Endothelial cell of umbilical vein (primary cell): ENCODE data around the gene NKD1. TPM values are rescaled to one million over a fixed set of nuclear protein-coding genes. Genes with fewer than 3 reads are reported as not detected.

Source experiments
- BruUV-seq: library from RNA; stranded (reverse); fragments of 400-500 nt; replicated peaks from 2 replicates; lab custom pipeline; 2021; lab: Mats Ljungman, UMichigan
- CTCF ChIA-PET: fragments of 300-600, 350-600 bp; sonication (Branson Sonifier 250); formaldehyde crosslinking; loops from one replicate; lab custom pipeline; 2021; ENCODE audit warnings: antibody characterized with exemption, inconsistent platforms; lab: Charles Lee
- POLR2A ChIA-PET: fragments of 300-600, 350-600 bp; sonication (Branson Sonifier 250); formaldehyde crosslinking; loops from one replicate; lab custom pipeline; 2021; ENCODE audit warnings: antibody characterized with exemption, inconsistent platforms; lab: Charles Lee
- DNase-seq: peaks from one replicate; pipeline ENCODE4 v3.0.0-alpha.2; 2011; ENCODE audit warnings: low read depth, low spot score
- FAIRE-seq: peaks from 2 replicates; lab custom pipeline; 2011; peaks lifted over from hg19 to GRCh38; lab: Jason Lieb, UNC
- H2AFZ ChIP-seq: 2 replicates; pipeline ENCODE4 v1.6.0; 2012; ENCODE audit warnings: low read depth, low read length, control low read depth, inconsistent platforms
- H3K27ac ChIP-seq: 2 replicates; pipeline ENCODE4 v1.5.1; 2011; ENCODE audit warnings: low read depth, mild to moderate bottlenecking, control low read depth, low read length, moderate library complexity; ENCODE audit not compliant: insufficient read depth
- H3K27me3 ChIP-seq, 2 experiments: 2 replicates each; pipeline versions ENCODE4 v1.6.0 to v1.6.1; 2011; ENCODE audit warnings: low read length in 2 of 2, mixed read lengths in 1 of 2; ENCODE audit not compliant: control insufficient read depth in 2 of 2, insufficient read depth in 2 of 2
- H3K36me3 ChIP-seq, 2 experiments: 2 replicates in 1 of 2; 3 replicates in 1 of 2; pipeline ENCODE4 v1.5.1; 2011; ENCODE audit warnings: low read length in 2 of 2, mild to moderate bottlenecking in 1 of 2, moderate library complexity in 1 of 2; ENCODE audit not compliant: control insufficient read depth in 2 of 2, insufficient read depth in 2 of 2; ENCODE audit errors: extremely low read depth in 1 of 2
- H3K4me1 ChIP-seq: 3 replicates; pipeline ENCODE4 v1.5.1; 2011; ENCODE audit warnings: mild to moderate bottlenecking, low read length; ENCODE audit not compliant: control insufficient read depth, insufficient read depth; ENCODE audit errors: extremely low read depth
- H3K4me2 ChIP-seq: 2 replicates; pipeline ENCODE4 v1.6.1; 2011; ENCODE audit warnings: low read length, control low read depth, mixed read lengths; ENCODE audit not compliant: insufficient read depth
- H3K4me3 ChIP-seq, 3 experiments: fragments of 200-600 bp in 1 of 3; sonication (generic), shearing (Covaris generic) in 1 of 3; replicated peaks in 1 of 3; 2 replicates each; pipeline ENCODE4 v1.5.1; 2011 to 2016; ENCODE audit warnings: control low read depth in 3 of 3, low read length in 3 of 3, mild to moderate bottlenecking in 2 of 3, inconsistent platforms in 1 of 3, low read depth in 1 of 3, moderate library complexity in 1 of 3; ENCODE audit not compliant: insufficient read depth in 1 of 3
- H3K79me2 ChIP-seq: 2 replicates; pipeline ENCODE4 v1.6.0; 2012; ENCODE audit warnings: low read length, inconsistent platforms; ENCODE audit not compliant: control insufficient read depth, insufficient read depth
- H3K9ac ChIP-seq: replicated peaks from 2 replicates; pipeline ENCODE3; 2011; ENCODE audit warnings: low read length, control low read depth; ENCODE audit not compliant: insufficient read depth; ENCODE audit errors: extremely low read depth
- H3K9me1 ChIP-seq: replicated peaks from 3 replicates; pipeline ENCODE4 v1.6.0; 2011; ENCODE audit warnings: mild to moderate bottlenecking, low read length; ENCODE audit not compliant: control insufficient read depth, insufficient read depth; ENCODE audit errors: extremely low read depth
- H3K9me3 ChIP-seq: replicated peaks from 2 replicates; pipeline ENCODE4 v1.5.1; 2012; ENCODE audit warnings: low read length, inconsistent platforms; ENCODE audit not compliant: control insufficient read depth, insufficient read depth
- H4K20me1 ChIP-seq: replicated peaks from 2 replicates; pipeline ENCODE3; 2011; ENCODE audit warnings: mild to moderate bottlenecking, low read length; ENCODE audit not compliant: control insufficient read depth, insufficient read depth; ENCODE audit errors: extremely low read depth
- CTCF ChIP-seq, 2 donors: IDR thresholded peaks; 1 replicate in 1 of 2; 2 replicates in 1 of 2; pipeline ENCODE4 v1.5.1; 2011; ENCODE audit warnings: low read length in 2 of 2, mild to moderate bottlenecking in 2 of 2, moderate library complexity in 2 of 2, control low read depth in 1 of 2, inconsistent platforms in 1 of 2, low read depth in 1 of 2; ENCODE audit not compliant: insufficient read depth in 1 of 2; ENCODE audit errors: extremely low read depth in 1 of 2
- EZH2 ChIP-seq: IDR thresholded peaks from 2 replicates; pipeline ENCODE4 v1.6.1; 2012; ENCODE audit warnings: borderline replicate concordance, low read depth, mild to moderate bottlenecking, moderate library complexity, low read length, inconsistent platforms; ENCODE audit not compliant: severe bottlenecking
- FOS ChIP-seq: IDR thresholded peaks from 2 replicates; pipeline ENCODE4 v1.6.1; 2011; ENCODE audit warnings: mild to moderate bottlenecking, low read length, moderate library complexity, borderline replicate concordance; ENCODE audit not compliant: insufficient read depth
- GATA2 ChIP-seq: IDR thresholded peaks from 2 replicates; pipeline ENCODE4 v1.7.0; 2011; ENCODE audit warnings: low read depth, mild to moderate bottlenecking, moderate library complexity, mixed read lengths, low read length; ENCODE audit not compliant: insufficient read length, insufficient read depth
- JUN ChIP-seq: IDR thresholded peaks from 2 replicates; pipeline ENCODE4 v1.6.1; 2011; ENCODE audit warnings: borderline replicate concordance, low read depth; ENCODE audit not compliant: insufficient read length, insufficient read depth
- MAX ChIP-seq: IDR thresholded peaks from 2 replicates; pipeline ENCODE4 v1.6.1; 2011; ENCODE audit not compliant: insufficient read depth, insufficient read length
- MYC ChIP-seq: IDR thresholded peaks from one replicate; pipeline ENCODE4 v1.6.1; 2011; ENCODE audit warnings: mild to moderate bottlenecking, low read depth, low read length
- POLR2A ChIP-seq: IDR thresholded peaks from 2 replicates; pipeline ENCODE4 v1.6.1; 2012; ENCODE audit warnings: low read depth, mild to moderate bottlenecking, control low read depth, low read length
- POLR2AphosphoS5 ChIP-seq: IDR thresholded peaks from 2 replicates; pipeline ENCODE4 v1.6.1; 2012; ENCODE audit warnings: low read depth, mild to moderate bottlenecking, control low read depth, low read length, moderate library complexity; ENCODE audit not compliant: insufficient read depth
- dilution Hi-C: fragments of 300-500 bp; cut with MboI; formaldehyde crosslinking; loops from one replicate; pipeline ENCODE4 v1.15.0; 2019; ENCODE audit warnings: low sequenced_read_pairs; ENCODE audit not compliant: extremely low pct_ligation_motif_present
- intact Hi-C: fragments of 100-400 bp; cut with micrococcal nuclease; formaldehyde crosslinking; loops from one replicate; pipeline ENCODE4 v1.10.0; 2022
- polyA plus RNA-seq, 4 experiments: library from polyadenylated mRNA; depleted of rRNA in 3 of 4; stranded (reverse) in 3 of 4; unstranded in 1 of 4; fragments of >200 nt; gene quantifications; 2 replicates each; pipeline versions ENCODE4 v1.2.1 to v1.2.3, GENCODE V29; 2011 to 2012; ENCODE audit warnings: missing spikeins in 1 of 4
- total RNA-seq: library from RNA; stranded (reverse); gene quantifications from 2 replicates; pipeline ENCODE4 v1.2.3, GENCODE V29; 2021

Gene NKD1
- total and polyA plus RNA-seq, 2 donors (not counting 3 experiments of a cell fraction or from before 2014, with no cell fraction given): not detected

GRCh38 chr16:50548909-50549560 is 839 bp downstream of the NKD1 start:
- peaks cover 4% of the 10 kb centered on the region for H3K4me1 ChIP-seq
- no peak overlapping the region for H3K4me2 ChIP-seq
- H3K4me3 ChIP-seq: peak overlapping the region in 1 of 3 experiments; percentile 52
- CTCF ChIA-PET: interaction anchor here (2.2 kb wide), 1 partner anchor 116 kb away, joined by 10 read pairs; no protein-coding TSS in a partner anchor
- H3K27me3 ChIP-seq: peaks cover 34 to 37% of the 10 kb centered on the region in 2 experiments
- intact Hi-C loops (loop anchor here (2.0 to 5.0 kb wide), 3 partner anchors 116 to 482 kb away; partner anchors contain the start of genes CYLD and HEATR3), dilution Hi-C loops (no loop called here)
- H2AFZ ChIP-seq: peak overlapping the region; percentile 77
- H3K27ac ChIP-seq: no peak overlapping the region
- FAIRE-seq (no peak), DNase-seq (no peak)
- H3K9me1 ChIP-seq: no peaks in the 10 kb centered on the region
- no peaks in the 10 kb centered on the region for H3K36me3 ChIP-seq
- TF ChIP-seq EZH2 (peak; percentile 20), POLR2A (no peak)
- no peaks in the 10 kb centered on the region for H3K79me2 ChIP-seq
- BruUV-seq: no TSS peak
- POLR2A ChIA-PET: no interaction called here
- H3K9ac ChIP-seq: no peak overlapping the region
- no peaks in the 10 kb centered on the region for H3K9me3 ChIP-seq
- H4K20me1 ChIP-seq: no peaks in the 10 kb centered on the region

- DNase-seq (no peak), FAIRE-seq (no peak)
- no TSS peak for BruUV-seq
- ChIA-PET CTCF (interaction anchor here (2.2 kb wide), 1 partner anchor 116 kb away, joined by 10 read pairs; no protein-coding TSS in a partner anchor), POLR2A (no interaction called here)
- Histone ChIP-seq H3K27ac (no peak overlapping the region), H3K9me3 (no peaks in the 10 kb centered on the region), H3K4me3 (no peak overlapping the region), H3K9ac (no peak overlapping the region), H4K20me1 (no peaks in the 10 kb centered on the region), H3K9me1 (no peaks in the 10 kb centered on the region), H3K4me2 (no peak overlapping the region), H3K27me3 (peaks cover 32 to 37% of the 10 kb centered on the region in 2 experiments), H2AFZ (no peak overlapping the region), H3K36me3 (no peaks in the 10 kb centered on the region), H3K4me1 (peaks cover 4% of the 10 kb centered on the region), H3K79me2 (no peaks in the 10 kb centered on the region)
- dilution Hi-C loops (no loop called here), intact Hi-C loops (loop anchor here (2.0 to 5.0 kb wide), 3 partner anchors 115 to 482 kb away; partner anchors contain the start of genes CYLD and HEATR3)
- no peak for TF ChIP-seq GATA2
- no peak for TF ChIP-seq MAX
- no peak for TF ChIP-seq POLR2AphosphoS5
- no peak for TF ChIP-seq MYC
- no peak for TF ChIP-seq FOS
- no peak for TF ChIP-seq POLR2A
- TF ChIP-seq CTCF (IDR thresholded peaks at IDR 0.05; ENCODE audit: extremely low read depth in 1 of 2, insufficient read depth in 1 of 2, low read depth in 1 of 2, low read length in 2 of 2): no peak
- no peak for TF ChIP-seq EZH2
- no peak for TF ChIP-seq JUN
Measured at GRCh38 chr16:50549561-50549915, 1.3 kb downstream of the NKD1 start.
